ENCODE results near the gene PBX4.
A peak's percentile ranks its signal among the peaks of the same experiment; 100 is the strongest.

The PBX4 gene

DNA sequence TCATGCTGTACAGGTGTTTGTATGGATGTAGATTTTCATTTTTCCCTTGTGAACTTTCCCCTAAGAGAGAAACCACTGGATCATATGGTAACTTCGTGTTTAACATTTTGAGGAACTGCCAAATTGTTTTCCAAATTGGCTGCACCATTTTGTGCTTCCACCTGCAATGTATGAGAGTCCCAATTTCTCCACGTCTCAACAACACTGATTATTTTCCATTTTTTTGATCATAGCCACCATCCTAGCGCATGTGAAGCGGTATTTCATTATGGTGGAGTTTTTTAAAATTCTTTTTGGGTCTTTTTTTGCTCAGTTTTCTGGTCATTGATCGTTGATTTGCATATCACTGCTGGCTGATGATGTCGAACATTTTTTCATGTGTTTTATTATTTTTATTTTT, 97.5 kb downstream of the PBX4 start:
- no peak overlapping the region for H3K4me3 Mint-ChIP-seq
- ATAC-seq (replicated peaks) (no peak), DNase-seq (no peak)
- no peak overlapping the region for H3K27ac Mint-ChIP-seq
- no peaks in the 10 kb centered on the region for H3K27me3 Mint-ChIP-seq
- H3K36me3 Mint-ChIP-seq, result peaks cover 15 to 34% of the 10 kb centered on the region in 2 donors
- H3K4me1 Mint-ChIP-seq, result peaks cover 13 to 45% of the 10 kb centered on the region in 2 donors
- no peaks in the 10 kb centered on the region for H3K9me3 Mint-ChIP-seq

DNA sequence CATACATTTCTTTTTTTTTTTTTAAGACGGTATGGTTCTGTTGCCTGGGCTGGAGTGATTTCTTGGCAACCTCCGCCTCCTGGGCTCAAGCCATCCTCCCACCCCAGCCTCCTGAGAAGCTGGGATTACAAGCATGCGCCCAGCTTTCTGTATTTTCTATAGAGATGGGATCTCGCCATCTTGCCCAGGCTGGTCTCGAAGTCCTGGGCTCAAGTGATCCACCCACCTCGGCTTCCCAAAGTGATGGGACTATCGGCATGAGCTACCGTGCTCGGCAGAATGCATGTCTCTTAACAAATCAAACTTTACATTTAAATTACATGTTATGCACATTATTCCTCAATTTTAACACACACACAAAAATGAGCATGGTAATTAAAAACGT, 101.3 kb downstream of the PBX4 start:
- Mint-ChIP-seq H3K4me1 (peaks cover 12 to 41% of the 10 kb centered on the region in 2 donors), H3K36me3 (peaks cover 22 to 30% of the 10 kb centered on the region in 2 donors), H3K27ac (no peak overlapping the region), H3K4me3 (peak overlapping the region; percentile 52 to 89), H3K27me3 (no peaks in the 10 kb centered on the region), H3K9me3 (no peaks in the 10 kb centered on the region)
- DNase-seq, result no peak
- no peak for ATAC-seq (replicated peaks)

DNA sequence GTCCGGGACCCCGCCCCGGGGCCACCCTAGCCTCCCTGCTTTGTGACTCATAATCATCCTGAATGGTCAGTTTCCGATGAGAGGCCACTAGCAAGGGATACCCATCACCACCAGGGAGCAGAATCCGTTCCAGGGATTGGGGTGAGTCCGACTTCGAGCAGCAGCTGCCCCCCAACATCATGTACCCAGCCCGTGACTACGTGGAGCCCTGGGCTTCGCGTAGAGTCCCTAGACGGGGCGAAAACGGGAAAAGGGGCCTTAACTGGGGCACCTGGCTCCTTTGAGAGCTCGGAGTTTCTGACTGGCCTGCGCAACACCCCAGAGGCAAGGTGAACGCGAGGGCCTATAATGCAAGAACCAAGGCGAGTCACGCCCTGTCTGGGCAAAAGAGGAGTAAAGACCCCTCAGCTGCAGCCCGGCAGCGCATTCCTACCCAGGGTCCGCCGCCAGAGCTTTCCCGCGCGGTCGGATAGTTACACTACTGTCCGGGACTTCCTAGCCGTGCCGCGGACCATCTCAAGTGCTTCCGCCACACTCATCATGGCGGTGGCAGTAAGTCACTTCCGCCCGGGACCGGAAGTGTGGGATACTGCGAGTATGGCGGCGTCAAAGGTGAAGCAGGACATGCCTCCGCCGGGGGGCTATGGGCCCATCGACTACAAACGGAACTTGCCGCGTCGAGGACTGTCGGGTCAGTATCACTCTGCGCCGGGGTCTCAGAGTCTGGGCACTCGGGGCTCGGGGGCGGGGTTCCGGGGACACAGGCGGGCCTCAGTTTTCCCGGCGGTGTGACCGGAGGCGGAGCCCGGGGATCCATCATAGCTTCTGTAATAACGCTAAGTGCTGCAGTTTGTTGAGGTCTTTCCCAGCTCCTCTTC, 102.6 kb downstream of the PBX4 start, which contains the start of gene NDUFA13:
NDUFA13 (plus strand) TSS at position 584 of the 878 bp plus-strand sequence; CDS start at position 598, 14 bp downstream.
- peak; percentile 93 for DNase-seq
- H3K9me3 Mint-ChIP-seq, result no peaks in the 10 kb centered on the region
- peak; percentile 96 to 97 for ATAC-seq (replicated peaks)
- H3K36me3 Mint-ChIP-seq, result peaks cover 21 to 29% of the 10 kb centered on the region in 2 donors
- peak within 1 kb of the TSS; percentile 89 to 97 for H3K4me3 Mint-ChIP-seq
- peak within 1 kb of the TSS; percentile 95 for H3K27ac Mint-ChIP-seq
- peaks cover 12 to 39% of the 10 kb centered on the region in 2 donors for H3K4me1 Mint-ChIP-seq
- H3K27me3 Mint-ChIP-seq, result no peaks in the 10 kb centered on the region

DNA sequence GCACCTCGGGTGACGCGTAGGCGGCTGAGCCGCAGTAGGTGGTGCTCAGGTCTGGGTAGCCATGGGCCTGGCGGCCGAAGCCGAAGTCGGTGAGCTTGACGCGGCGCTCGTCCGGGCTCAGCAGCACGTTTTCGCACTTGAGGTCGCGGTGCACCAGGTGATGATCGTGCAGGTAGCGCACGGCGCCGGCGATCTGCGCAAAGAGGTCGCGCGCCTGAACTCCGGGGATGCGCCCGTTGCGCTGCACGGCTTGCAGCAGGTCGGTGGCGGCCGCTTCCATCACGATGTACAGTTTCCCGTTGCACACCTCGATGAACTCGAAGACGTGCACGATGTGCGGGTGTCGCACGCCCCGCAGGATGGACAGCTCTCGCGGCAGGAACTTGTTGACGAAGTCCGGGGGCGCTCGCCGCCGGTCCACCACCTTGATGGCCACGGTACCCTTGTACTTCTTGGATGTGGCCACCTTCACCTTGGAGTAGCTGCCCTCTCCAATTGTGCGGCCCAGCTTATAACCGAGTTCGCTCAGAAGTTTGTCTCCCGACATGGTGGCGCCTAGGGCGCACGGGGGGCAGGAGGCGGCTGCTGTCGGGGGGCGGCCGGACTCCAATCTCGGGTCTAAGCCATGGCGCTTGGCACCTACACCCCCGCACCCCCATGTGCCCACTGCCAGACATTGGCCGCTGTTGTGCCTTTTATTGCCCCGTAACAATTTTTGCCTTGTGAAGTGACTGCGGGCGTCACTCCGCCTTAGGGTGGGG, 103.4 kb downstream of the PBX4 start, which contains the start of gene TSSK6:
TSSK6 (minus strand) TSS at position 668 of the 761 bp plus-strand sequence; CDS start at position 547, 121 bp downstream.
- no peaks in the 10 kb centered on the region for H3K9me3 Mint-ChIP-seq
- peaks cover 18 to 21% of the 10 kb centered on the region in 2 donors for H3K36me3 Mint-ChIP-seq
- H3K4me1 Mint-ChIP-seq, result peaks cover 10 to 31% of the 10 kb centered on the region in 2 donors
- H3K27me3 Mint-ChIP-seq, result no peaks in the 10 kb centered on the region
- H3K27ac Mint-ChIP-seq, result peak within 1 kb of the TSS; percentile 95
- ATAC-seq (replicated peaks) (no peak), DNase-seq (no peak)
- H3K4me3 Mint-ChIP-seq, result peak within 1 kb of the TSS; percentile 89 to 97

DNA sequence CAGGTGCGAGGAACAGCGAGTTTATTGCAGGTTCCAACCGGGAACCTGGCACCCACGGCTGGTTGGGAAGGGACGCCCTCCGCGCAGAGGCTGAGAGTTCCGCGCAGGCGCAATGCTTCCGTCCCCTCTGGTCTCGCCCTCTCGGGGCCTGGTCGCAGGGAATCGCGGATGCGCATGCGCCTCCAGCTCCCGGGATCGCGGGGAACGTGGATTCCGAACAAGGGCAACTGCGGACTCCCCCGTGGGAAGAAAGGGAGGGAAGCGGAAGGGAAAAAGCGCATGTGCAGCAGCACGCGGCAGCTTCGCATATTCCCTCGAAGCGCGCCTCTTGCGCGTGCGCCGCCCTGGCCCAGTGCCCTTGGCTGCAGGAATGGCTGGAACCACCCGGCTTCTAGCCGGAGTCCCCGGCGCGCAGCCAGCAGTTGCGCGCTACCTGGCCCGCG, 104.3 kb downstream of the PBX4 start:
- peaks cover 6 to 24% of the 10 kb centered on the region in 2 donors for H3K4me1 Mint-ChIP-seq
- H3K4me3 Mint-ChIP-seq, result peak overlapping the region; percentile 71 to 72
- H3K27ac Mint-ChIP-seq, result peak overlapping the region; percentile 83
- H3K9me3 Mint-ChIP-seq, result no peaks in the 10 kb centered on the region
- ATAC-seq (replicated peaks), result no peak
- DNase-seq, result no peak
- H3K27me3 Mint-ChIP-seq, result no peaks in the 10 kb centered on the region
- H3K36me3 Mint-ChIP-seq, result peaks cover 11 to 13% of the 10 kb centered on the region in 2 donors

DNA sequence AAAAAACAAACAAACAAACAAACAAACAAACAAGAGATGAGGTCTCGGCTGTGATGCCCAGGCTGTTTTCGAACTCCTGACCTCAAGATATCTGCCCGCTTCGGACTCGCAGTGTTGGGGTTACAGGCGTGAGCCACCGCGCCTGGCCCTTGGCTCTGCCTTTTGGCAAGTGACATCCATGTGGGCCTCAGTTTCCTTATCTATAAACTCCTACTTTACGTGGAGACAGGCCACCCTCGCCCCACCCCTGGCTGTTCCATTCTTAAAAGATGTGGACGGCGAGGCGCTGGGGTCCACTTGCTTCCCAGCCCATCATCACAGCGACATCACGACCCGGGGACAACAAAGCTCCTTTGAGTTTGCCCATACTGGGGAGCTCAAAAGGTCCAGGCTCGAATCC, 104.8 kb downstream of the PBX4 start:
- Mint-ChIP-seq H3K27ac (peak overlapping the region; percentile 83), H3K4me1 (peaks cover 3 to 21% of the 10 kb centered on the region in 2 donors), H3K9me3 (no peaks in the 10 kb centered on the region), H3K36me3 (peaks cover 8 to 9% of the 10 kb centered on the region in 2 donors), H3K4me3 (no peak overlapping the region), H3K27me3 (no peaks in the 10 kb centered on the region)
- ATAC-seq (replicated peaks), result no peak
- DNase-seq, result no peak
